ENCODE results near the gene CRMP1. TPM values are rescaled to one million over a fixed set of nuclear protein-coding genes. Genes with fewer than 3 reads are reported as not detected.

Gene CRMP1
- total RNA-seq, 1 donor from 2014 or later = 1.9 TPM

DNA sequence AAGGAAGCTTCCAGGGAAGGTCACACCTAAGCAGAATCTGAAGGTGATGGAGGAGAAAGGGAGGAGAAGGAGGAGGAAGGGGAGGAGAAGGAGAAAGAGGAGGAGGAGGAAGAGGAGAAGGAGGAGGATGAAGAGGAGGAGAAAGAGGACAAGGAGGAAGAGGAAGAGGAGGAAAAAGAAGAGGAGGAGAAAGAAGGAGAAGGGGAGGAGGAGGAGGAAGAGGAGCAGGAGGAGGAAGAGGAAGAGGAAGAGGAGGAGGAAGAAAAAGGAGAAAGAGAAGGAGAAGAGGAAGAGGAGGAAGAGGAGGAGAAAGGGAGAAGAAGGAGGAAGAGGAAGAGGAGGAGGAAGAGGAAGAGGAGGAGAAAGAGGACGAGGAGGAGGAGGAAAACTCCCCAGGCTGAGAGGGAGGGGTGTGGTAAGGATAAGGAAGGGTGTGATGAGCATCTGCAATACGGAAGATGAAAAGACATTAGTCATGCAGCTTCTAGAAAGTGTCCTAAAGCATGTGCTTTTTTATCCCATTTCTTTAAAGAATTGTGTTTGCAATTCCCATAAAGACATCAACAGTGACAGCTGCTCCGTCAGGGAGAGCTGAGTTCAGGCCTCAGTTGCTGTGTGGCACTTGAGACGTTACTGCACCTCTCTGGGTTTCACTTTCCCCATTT lies 41.1 kb downstream of the CRMP1 start:
- H3K4me1 ChIP-seq = no peaks in the 10 kb centered on the region
- no peak overlapping the region for H3K4me3 ChIP-seq
- intact Hi-C loops (cut with DNase I) = no loop called here
- no peaks in the 10 kb centered on the region for H3K36me3 ChIP-seq
- no peaks in the 10 kb centered on the region for H3K9me3 ChIP-seq
- TF ChIP-seq, protein P1, sequence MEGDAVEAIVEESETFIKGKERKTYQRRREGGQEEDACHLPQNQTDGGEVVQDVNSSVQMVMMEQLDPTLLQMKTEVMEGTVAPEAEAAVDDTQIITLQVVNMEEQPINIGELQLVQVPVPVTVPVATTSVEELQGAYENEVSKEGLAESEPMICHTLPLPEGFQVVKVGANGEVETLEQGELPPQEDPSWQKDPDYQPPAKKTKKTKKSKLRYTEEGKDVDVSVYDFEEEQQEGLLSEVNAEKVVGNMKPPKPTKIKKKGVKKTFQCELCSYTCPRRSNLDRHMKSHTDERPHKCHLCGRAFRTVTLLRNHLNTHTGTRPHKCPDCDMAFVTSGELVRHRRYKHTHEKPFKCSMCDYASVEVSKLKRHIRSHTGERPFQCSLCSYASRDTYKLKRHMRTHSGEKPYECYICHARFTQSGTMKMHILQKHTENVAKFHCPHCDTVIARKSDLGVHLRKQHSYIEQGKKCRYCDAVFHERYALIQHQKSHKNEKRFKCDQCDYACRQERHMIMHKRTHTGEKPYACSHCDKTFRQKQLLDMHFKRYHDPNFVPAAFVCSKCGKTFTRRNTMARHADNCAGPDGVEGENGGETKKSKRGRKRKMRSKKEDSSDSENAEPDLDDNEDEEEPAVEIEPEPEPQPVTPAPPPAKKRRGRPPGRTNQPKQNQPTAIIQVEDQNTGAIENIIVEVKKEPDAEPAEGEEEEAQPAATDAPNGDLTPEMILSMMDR (IDR thresholded peaks at IDR 0.05) = no peak
- no peak for DNase-seq (ENCODE audit: low spot score in 2 of 2)
- H3K27ac ChIP-seq = no peak overlapping the region
- no peaks in the 10 kb centered on the region for H3K27me3 ChIP-seq

DNA sequence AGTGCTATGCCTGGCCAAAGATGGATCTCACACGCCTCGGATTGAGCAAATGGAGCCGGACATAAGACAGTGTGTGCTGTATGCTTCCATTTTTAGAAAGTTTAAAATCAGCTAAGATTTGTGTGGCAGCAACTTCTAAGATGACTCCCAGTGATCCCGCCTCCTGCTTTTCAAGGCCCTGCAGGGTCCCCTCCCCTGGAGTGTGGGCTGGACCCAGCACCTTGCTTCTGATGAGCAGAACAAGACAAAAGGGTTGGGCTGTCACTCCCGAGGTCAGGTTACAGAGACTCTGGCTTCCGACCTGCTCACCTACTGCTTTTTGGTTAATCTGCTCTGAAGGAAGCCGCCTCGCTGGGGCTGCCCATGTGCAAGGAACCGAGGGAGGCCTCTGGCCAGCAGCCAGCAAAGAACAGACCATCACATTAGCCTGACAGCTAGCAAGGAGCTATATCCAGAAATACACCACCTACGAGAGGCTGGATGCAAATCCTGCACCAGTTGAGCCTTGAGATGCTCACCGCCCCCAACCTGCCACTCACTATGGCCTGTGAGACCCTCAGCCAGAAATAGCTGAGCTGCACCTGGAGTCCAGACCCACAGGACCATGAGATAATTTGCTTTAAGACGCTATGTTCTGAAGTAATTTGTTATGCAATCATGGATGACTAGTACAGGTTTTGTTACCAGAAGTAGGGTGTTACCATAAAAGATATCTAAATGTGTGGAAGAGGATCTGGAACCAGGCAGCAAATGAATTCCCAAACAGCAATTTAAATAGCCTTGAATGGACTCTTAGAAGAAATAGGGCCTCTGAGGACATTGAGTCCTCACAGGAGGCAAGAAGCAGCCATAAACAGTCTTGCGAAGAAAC lies 47.6 kb downstream of the CRMP1 start:
- no peaks in the 10 kb centered on the region for H3K36me3 ChIP-seq
- no peaks in the 10 kb centered on the region for H3K9me3 ChIP-seq
- DNase-seq (ENCODE audit: low spot score in 2 of 2) = no peak
- no peaks in the 10 kb centered on the region for H3K27me3 ChIP-seq
- peaks cover 3% of the 10 kb centered on the region in 2 donors for H3K4me1 ChIP-seq
- TF ChIP-seq, protein P1 (IDR thresholded peaks at IDR 0.05) = no peak
- no peak overlapping the region for H3K27ac ChIP-seq
- intact Hi-C loops (cut with DNase I) = no loop called here
- no peak overlapping the region for H3K4me3 ChIP-seq

DNA sequence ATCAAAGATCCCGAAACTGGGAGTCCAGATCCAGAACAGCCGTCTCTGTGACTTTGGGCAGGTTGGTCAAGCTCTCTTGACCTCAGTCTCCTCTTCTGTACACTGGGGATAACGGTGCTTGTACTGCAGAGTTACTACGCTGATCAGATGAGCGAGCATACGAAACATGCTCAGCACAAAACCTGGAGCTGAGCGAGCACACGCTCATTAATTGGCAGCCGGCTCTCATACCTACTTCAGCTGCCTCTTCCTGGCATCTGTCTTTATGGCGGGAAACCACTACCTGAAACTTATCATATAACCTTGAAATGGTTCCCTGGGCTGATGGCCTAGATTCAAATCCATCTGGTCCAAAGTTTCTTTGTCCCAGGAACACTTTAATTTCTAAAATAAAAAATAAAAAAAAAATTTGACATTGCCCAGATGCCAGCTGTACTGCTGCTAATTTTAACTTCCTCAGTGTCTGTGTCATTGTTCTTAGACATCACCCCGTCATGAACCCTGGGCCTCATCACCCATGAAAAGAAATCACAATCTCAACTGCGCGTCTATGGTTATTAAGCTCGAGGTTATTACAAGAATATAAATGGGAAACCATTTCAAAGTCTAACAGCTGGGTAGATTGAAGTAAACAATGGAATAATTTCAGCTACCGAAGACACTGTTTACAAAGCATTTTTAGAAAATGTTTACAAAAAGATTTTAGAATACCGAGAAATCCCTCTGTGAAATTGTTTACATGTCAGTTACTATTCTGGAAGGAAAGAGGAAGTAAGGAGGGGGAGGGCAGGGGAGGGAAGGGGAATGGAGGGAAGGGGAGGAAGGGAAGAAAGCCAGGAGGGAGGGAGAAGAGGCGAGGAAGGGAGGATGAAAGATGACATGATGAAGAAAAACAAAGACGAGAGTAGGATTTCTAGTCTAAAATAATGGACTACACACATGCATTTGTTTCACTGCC lies 49.0 kb downstream of the CRMP1 start:
- no peak overlapping the region for H3K4me3 ChIP-seq
- H3K9me3 ChIP-seq = no peaks in the 10 kb centered on the region
- H3K4me1 ChIP-seq = peaks cover 4% of the 10 kb centered on the region in 2 donors
- H3K36me3 ChIP-seq = no peaks in the 10 kb centered on the region
- H3K27me3 ChIP-seq = no peaks in the 10 kb centered on the region
- TF ChIP-seq, protein P1 (IDR thresholded peaks at IDR 0.05) = no peak
- intact Hi-C loops (cut with DNase I) = no loop called here
- DNase-seq (ENCODE audit: low spot score in 2 of 2) = no peak
- no peak overlapping the region for H3K27ac ChIP-seq

DNA sequence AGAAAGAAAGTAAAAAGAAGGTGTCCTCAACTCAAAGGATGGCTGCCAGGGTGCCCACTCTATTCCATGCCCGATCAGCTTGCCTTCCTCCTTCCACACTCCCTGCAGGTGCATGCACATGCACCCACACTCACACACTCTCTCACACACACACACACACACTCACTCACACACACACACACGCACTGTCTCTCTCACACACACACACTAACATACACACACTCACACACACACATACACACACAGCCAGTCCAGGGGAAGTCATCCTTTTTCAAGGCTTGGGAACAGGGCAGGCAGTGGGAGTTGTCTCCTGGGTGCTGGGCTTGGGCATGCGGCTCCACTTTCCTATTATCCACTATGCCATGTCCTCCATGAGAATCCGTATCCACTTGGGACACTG lies 50.4 kb downstream of the CRMP1 start:
- H3K27ac ChIP-seq = no peak overlapping the region
- intact Hi-C loops (cut with DNase I) = no loop called here
- TF ChIP-seq, protein P1 (IDR thresholded peaks at IDR 0.05) = no peak
- H3K9me3 ChIP-seq = no peaks in the 10 kb centered on the region
- H3K4me1 ChIP-seq = peaks cover 4% of the 10 kb centered on the region in 2 donors
- no peaks in the 10 kb centered on the region for H3K27me3 ChIP-seq
- no peak for DNase-seq (ENCODE audit: low spot score in 2 of 2)
- H3K36me3 ChIP-seq = no peaks in the 10 kb centered on the region
- no peak overlapping the region for H3K4me3 ChIP-seq

Measured in ascending aorta (tissue), 2 donors.